HEK293T (cell line): Measurements from ENCODE around the gene MARK2.

Experiments
- CTCF ChIA-PET: fragments of 350-600 bp; formaldehyde crosslinking; extraction: SDS; loops from one replicate; lab custom pipeline; 2021; ENCODE audit warnings: antibody characterized with exemption, inconsistent platforms; lab: Yijun Ruan, JAX
- POLR2A ChIA-PET: fragments of 350-600 bp; formaldehyde crosslinking; extraction: SDS; loops from one replicate; lab custom pipeline; 2020; ENCODE audit warnings: antibody characterized with exemption, inconsistent platforms; lab: Yijun Ruan, JAX
- DNase-seq: peaks from one replicate; pipeline ENCODE4 v3.0.0; 2012; ENCODE audit warnings: mixed read lengths; ENCODE audit errors: extremely low spot score
- ARNT ChIP-seq: fragments of 450-650 bp; IDR thresholded peaks from 2 replicates; pipeline ENCODE4 v1.6.1; 2017; ENCODE audit warnings: mild to moderate bottlenecking
- BHLHE40 ChIP-seq: fragments of 450-650 bp; IDR thresholded peaks from 2 replicates; pipeline ENCODE4 v1.6.1; 2016; ENCODE audit warnings: mild to moderate bottlenecking, moderate library complexity, borderline replicate concordance
- CTBP1 ChIP-seq: fragments of 450-650 bp; IDR thresholded peaks from 2 replicates; pipeline ENCODE4 v1.6.1; 2016; ENCODE audit warnings: borderline replicate concordance
- ELF4 ChIP-seq: fragments of 450-650 bp; IDR thresholded peaks from 2 replicates; pipeline ENCODE4 v1.6.1; 2017; ENCODE audit warnings: antibody characterized with exemption
- FOXA1 ChIP-seq: fragments of 450-650 bp; IDR thresholded peaks from 2 replicates; pipeline ENCODE4 v1.6.1; 2016; ENCODE audit warnings: mild to moderate bottlenecking
- FOXK2 ChIP-seq: fragments of 450-650 bp; IDR thresholded peaks from 2 replicates; pipeline ENCODE4 v1.6.1; 2016; ENCODE audit warnings: mild to moderate bottlenecking
- FOXM1 ChIP-seq: fragments of 450-650 bp; IDR thresholded peaks from 2 replicates; pipeline ENCODE4 v1.6.1; 2017; ENCODE audit warnings: mild to moderate bottlenecking, borderline replicate concordance
- HDGF ChIP-seq: fragments of 450-650 bp; IDR thresholded peaks from 2 replicates; pipeline ENCODE4 v1.6.1; 2017; ENCODE audit warnings: antibody characterized with exemption, borderline replicate concordance
- L3MBTL2 ChIP-seq: fragments of 450-650 bp; conservative IDR thresholded peaks from 2 replicates; pipeline ENCODE4 v1.6.1; 2016; ENCODE audit warnings: mild to moderate bottlenecking
- LEF1 ChIP-seq: fragments of 450-650 bp; IDR thresholded peaks from 2 replicates; pipeline ENCODE4 v1.6.1; 2017; ENCODE audit warnings: mild to moderate bottlenecking, borderline replicate concordance
- NFRKB ChIP-seq: fragments of 450-650 bp; IDR thresholded peaks from 2 replicates; pipeline ENCODE4 v1.6.1; 2016; ENCODE audit warnings: mild to moderate bottlenecking, moderate library complexity
- PKNOX1 ChIP-seq: fragments of 450-650 bp; IDR thresholded peaks from 2 replicates; pipeline ENCODE4 v1.6.1; 2016
- SP1 ChIP-seq: fragments of 450-650 bp; IDR thresholded peaks from 2 replicates; pipeline ENCODE4 v1.6.1; 2017
- SUZ12 ChIP-seq: fragments of 450-650 bp; IDR thresholded peaks from 2 replicates; pipeline ENCODE4 v1.6.1; 2016; ENCODE audit warnings: mild to moderate bottlenecking
- TARDBP ChIP-seq: fragments of 450-650 bp; IDR thresholded peaks from 2 replicates; pipeline ENCODE4 v1.6.1; 2016
- ZNF384 ChIP-seq: fragments of 450-650 bp; IDR thresholded peaks from 2 replicates; pipeline ENCODE4 v1.6.1; 2016

Gene MARK2

GRCh38 chr11:63838678-63839507 is at the start of gene MARK2:
Gene MARK2, plus strand, starts transcription at chr11:63839110. Its CDS starts 397 bp downstream, at chr11:63839507.
- TF ChIP-seq FOXK2 (no peak), SP1 (no peak)
- ChIA-PET POLR2A (interaction anchor here (0.5 to 2.3 kb wide), 22 partner anchors 9 to 479 kb away, joined by 3 to 11 read pairs (median 3); partner anchors contain the start of genes COX8A, PRDX5, RCOR2 and TRMT112), CTCF (interaction anchor here (0.5 to 1.2 kb wide), 10 partner anchors 9 to 323 kb away, joined by 3 to 7 read pairs (median 3); no protein-coding TSS in a partner anchor)
- peak; percentile 99 for DNase-seq

GRCh38 chr11:63791495-63792167 is 47.3 kb upstream of the MARK2 start:
- no peak for TF ChIP-seq ZNF384
- no peak for TF ChIP-seq TARDBP
- no peak for TF ChIP-seq SP1
- no peak for DNase-seq
- ChIA-PET CTCF (no interaction called here), POLR2A (no interaction called here)

GRCh38 chr11:63793161-63793560 is 45.7 kb upstream of the MARK2 start:
- ChIA-PET CTCF (no interaction called here), POLR2A (no interaction called here)
- TF ChIP-seq FOXA1 (no peak), CTBP1 (no peak), BHLHE40 (no peak), SUZ12 (no peak), HDGF (no peak), FOXK2 (no peak), FOXM1 (no peak), LEF1 (no peak), ARNT (no peak), ZNF384 (no peak), ELF4 (no peak), PKNOX1 (no peak), TARDBP (no peak), NFRKB (no peak), L3MBTL2 (no peak), SP1 (no peak)
- DNase-seq = no peak

GRCh38 chr11:63795066-63795465 is 43.8 kb upstream of the MARK2 start:
- no peak for DNase-seq
- ChIA-PET POLR2A (no interaction called here), CTCF (no interaction called here)
- TF ChIP-seq TARDBP (no peak), HDGF (no peak), BHLHE40 (no peak), PKNOX1 (no peak), LEF1 (no peak), L3MBTL2 (no peak), NFRKB (no peak)

GRCh38 chr11:63800921-63801320 is 38.0 kb upstream of the MARK2 start:
- ChIA-PET POLR2A (no interaction called here), CTCF (no interaction called here)
- TF ChIP-seq SUZ12 (no peak), PKNOX1 (no peak), FOXA1 (no peak), SP1 (no peak), CTBP1 (no peak), TARDBP (no peak), HDGF (no peak), ELF4 (no peak)
- no peak for DNase-seq

GRCh38 chr11:63802637-63803414 is 36.1 kb upstream of the MARK2 start:
- CTCF ChIA-PET = interaction anchor here (0.6 kb wide), 2 partner anchors 56 to 66 kb away, joined by 3 to 4 read pairs; no protein-coding TSS in a partner anchor
- TF ChIP-seq L3MBTL2 (peak; percentile 90), BHLHE40 (no peak)
- peak; percentile 67 for DNase-seq
- POLR2A ChIA-PET = interaction anchor here (0.5 to 2.2 kb wide), 7 partner anchors 9 to 439 kb away, joined by 3 to 9 read pairs (median 4); partner anchors contain the start of gene RTN3
